GM12878 (cell line): ENCODE data around the gene TMEM198. TPM values are rescaled to one million over a fixed set of nuclear protein-coding genes. Genes with fewer than 3 reads are reported as not detected.

Experiments used
- ATAC-seq: fragments of 200-7000 bp; cut with Tn5 transposase; 3 replicates; pipeline ENCODE4 v1.9.1; 2020; ENCODE audit warnings: mild to moderate bottlenecking, moderate library complexity
- BruUV-seq: library from RNA; stranded (reverse); fragments of 400-500 nt; replicated peaks from 2 replicates; lab custom pipeline; 2021; lab: Mats Ljungman, UMichigan
- CTCF ChIA-PET: fragments of 300-600 bp; sonication (Branson Sonifier 250); formaldehyde crosslinking; extraction: SDS; loops from one replicate; lab custom pipeline; 2021; ENCODE audit warnings: inconsistent platforms; lab: Yijun Ruan, JAX
- POLR2A ChIA-PET: fragments of 350-600 bp; formaldehyde crosslinking; extraction: SDS; loops from one replicate; lab custom pipeline; 2021; ENCODE audit warnings: inconsistent platforms; lab: Charles Lee
- RAD21 ChIA-PET: fragments of 300-600 bp; sonication (Branson Sonifier 250); formaldehyde crosslinking; loops from one replicate; lab custom pipeline; 2023; ENCODE audit warnings: antibody characterized with exemption; ENCODE audit not compliant: unreplicated experiment; lab: Charles Lee
- SMC1A ChIA-PET: fragments of 300-600 bp; sonication (Branson Sonifier 250); formaldehyde crosslinking; loops from one replicate; lab custom pipeline; 2023; ENCODE audit not compliant: unreplicated experiment, uncharacterized antibody; lab: Charles Lee
- DNase-seq: peaks from one replicate; pipeline ENCODE4 v3.0.0-alpha.2; 2011; ENCODE audit warnings: low read depth, low spot score
- FAIRE-seq: peaks from 3 replicates; lab custom pipeline; 2011; peaks lifted over from hg19 to GRCh38; lab: Jason Lieb, UNC
- H2AFZ ChIP-seq: 2 replicates; pipeline ENCODE4 v1.6.0; 2011; ENCODE audit warnings: low read depth, low read length, control low read depth; ENCODE audit not compliant: control insufficient read depth
- H3K27ac ChIP-seq: 2 replicates; pipeline ENCODE4 v1.5.1; 2011; ENCODE audit warnings: control low read depth; ENCODE audit not compliant: control insufficient read depth, insufficient read depth
- H3K27me3 ChIP-seq, 2 experiments: replicated peaks in 1 of 2; 2 replicates each; pipeline versions ENCODE4 v1.6.0 to v1.6.1; 2011; ENCODE audit warnings: low read length in 1 of 2; ENCODE audit not compliant: control insufficient read depth in 2 of 2, insufficient read depth in 2 of 2
- H3K36me3 ChIP-seq, 2 experiments: 2 replicates each; pipeline ENCODE4 v1.5.1; 2011; ENCODE audit warnings: low read length in 1 of 2; ENCODE audit not compliant: control insufficient read depth in 2 of 2, insufficient read depth in 2 of 2
- H3K4me1 ChIP-seq: 2 replicates; pipeline ENCODE4 v1.6.1; 2011; ENCODE audit warnings: mild to moderate bottlenecking, low read length, moderate library complexity, mixed read lengths; ENCODE audit not compliant: control insufficient read depth, insufficient read depth
- H3K4me2 ChIP-seq: 2 replicates; pipeline ENCODE4 v1.6.0; 2011; ENCODE audit warnings: control low read depth; ENCODE audit not compliant: control insufficient read depth, insufficient read depth
- H3K4me3 ChIP-seq: fragments of 200-600 bp; sonication (generic); 2 replicates; pipeline ENCODE4 v1.5.1; 2016
- H3K79me2 ChIP-seq: 2 replicates; pipeline ENCODE4 v1.6.0; 2011; ENCODE audit warnings: low read length; ENCODE audit not compliant: control insufficient read depth, insufficient read depth
- H3K9ac ChIP-seq: 2 replicates; pipeline ENCODE4 v1.8.0; 2011; ENCODE audit warnings: low read length, control low read depth, mixed read lengths; ENCODE audit not compliant: control insufficient read depth, insufficient read depth
- H3K9me3 ChIP-seq: replicated peaks from 3 replicates; pipeline ENCODE4 v1.5.1; 2011; ENCODE audit warnings: mild to moderate bottlenecking, low read length; ENCODE audit not compliant: control insufficient read depth, insufficient read depth
- H4K20me1 ChIP-seq: 2 replicates; pipeline ENCODE4 v1.6.0; 2011; ENCODE audit not compliant: control insufficient read depth, insufficient read depth
- CHD2 ChIP-seq: IDR thresholded peaks from 2 replicates; pipeline ENCODE4 v1.6.1; 2011; ENCODE audit warnings: low read depth, low read length, improper control_type of control experiment, borderline replicate concordance
- EED ChIP-seq: sonication (generic); IDR thresholded peaks from 2 replicates; pipeline ENCODE4 v1.6.1; 2016; ENCODE audit warnings: antibody characterized with exemption, low read depth
- FOS ChIP-seq: IDR thresholded peaks from 3 replicates; pipeline ENCODE4 v1.6.1; 2011; ENCODE audit warnings: borderline replicate concordance; ENCODE audit not compliant: insufficient read length; ENCODE audit errors: extremely low read depth
- FOXM1 ChIP-seq: IDR thresholded peaks from 2 replicates; pipeline ENCODE4 v1.6.1; 2012; ENCODE audit warnings: low read depth, mild to moderate bottlenecking, inconsistent platforms, low read length, moderate library complexity
- HDAC6 ChIP-seq: fragments of 200-600 bp; sonication (generic); IDR thresholded peaks from one replicate; pipeline ENCODE4 v1.8.0; 2017; ENCODE audit warnings: antibody characterized with exemption; ENCODE audit not compliant: unreplicated experiment
- IKZF1 ChIP-seq: fragments of 450-650 bp; conservative IDR thresholded peaks from 2 replicates; pipeline ENCODE4 v1.6.1; 2017; ENCODE audit warnings: antibody characterized with exemption, mild to moderate bottlenecking
- JUND ChIP-seq: IDR thresholded peaks from 2 replicates; pipeline ENCODE4 v1.6.1; 2012; ENCODE audit warnings: low read depth, mild to moderate bottlenecking, low read length, improper control_type of control experiment, moderate library complexity
- KDM1A ChIP-seq: fragments of 200-600 bp; sonication (generic); IDR thresholded peaks from 2 replicates; pipeline ENCODE4 v1.6.1; 2016; ENCODE audit warnings: borderline replicate concordance
- MYC ChIP-seq: IDR thresholded peaks from 2 replicates; pipeline ENCODE4 v1.6.1; 2011; ENCODE audit warnings: mild to moderate bottlenecking, low read length, moderate library complexity, inconsistent platforms; ENCODE audit not compliant: insufficient read depth, insufficient replicate concordance, insufficient read length, severe bottlenecking
- NBN ChIP-seq: fragments of 450-650 bp; IDR thresholded peaks from 2 replicates; pipeline ENCODE4 v1.6.1; 2016
- RAD21 ChIP-seq: IDR thresholded peaks from 2 replicates; pipeline ENCODE4 v1.6.1; 2011; ENCODE audit warnings: mild to moderate bottlenecking, low read depth, low read length, moderate library complexity; ENCODE audit not compliant: insufficient read depth
- RELA ChIP-seq: fragments of 450-650 bp; IDR thresholded peaks from 2 replicates; pipeline ENCODE4 v1.8.0; 2014; ENCODE audit warnings: borderline replicate concordance; ENCODE audit not compliant: partially characterized antibody
- ZBED1 ChIP-seq: IDR thresholded peaks from 2 replicates; pipeline ENCODE4 v1.6.1; 2016; ENCODE audit warnings: borderline replicate concordance
- WGBS: methylation state at CpG from one replicate; pipeline ENCODE4 v1.1.6; 2016; ENCODE audit warnings: low lambda C conversion rate; ENCODE audit not compliant: insufficient replicate concordance, insufficient coverage; ENCODE audit errors: missing lambda C conversion rate; 5-methylcytosine and 5-hydroxymethylcytosine counted together
- in situ Hi-C: fragments of 300-500 bp; cut with MboI; formaldehyde crosslinking; loops from 9 replicates; pipeline ENCODE4 v1.14.3; 2018; ENCODE audit warnings: mixed read lengths
- intact Hi-C: fragments of 100-400 bp; cut with micrococcal nuclease; formaldehyde crosslinking; loops from one replicate; pipeline ENCODE4 v1.14.2; 2022; ENCODE audit not compliant: unreplicated experiment
- polyA plus RNA-seq, 11 experiments: library from polyadenylated mRNA; depleted of rRNA in 4 of 11; unstranded in 6 of 11; stranded (reverse) in 5 of 11; fragments of >200 nt; fragmentation: Nextera tagmentation in 4 of 11; fragmentation: Illumina TruSeq in 1 of 11; extraction: Ambion mirVana in 4 of 11; extraction: Trizol in 1 of 11; gene quantifications; 1 replicate in 1 of 11; 2 replicates in 10 of 11; pipeline versions ENCODE4 v1.2.1 to v1.2.3, GENCODE V29; 2011 to 2016; ENCODE audit warnings: inconsistent platforms in 2 of 11, missing spikeins in 2 of 11, low read depth in 1 of 11
- total RNA-seq, 4 experiments: library from RNA; depleted of rRNA in 3 of 4; stranded (reverse); fragments of >200 nt in 3 of 4; fragmentation: Illumina TruSeq in 1 of 4; extraction: Trizol in 1 of 4; gene quantifications; 2 replicates each; pipeline versions ENCODE4 v1.2.1 to v1.2.3, GENCODE V29; 2013 to 2021
- TF ChIP-seq, protein P1 (sequence below): IDR thresholded peaks from 2 replicates; pipeline ENCODE4 v1.6.1; 2011; ENCODE audit warnings: low read depth, mild to moderate bottlenecking, low read length, moderate library complexity, borderline replicate concordance; ENCODE audit errors: extremely low read depth
- TF ChIP-seq, protein P2 (sequence below): IDR thresholded peaks from 2 replicates; pipeline ENCODE4 v1.6.1; 2011; ENCODE audit warnings: borderline replicate concordance, low read depth, mild to moderate bottlenecking, moderate library complexity, mixed read lengths, low read length; ENCODE audit not compliant: insufficient read depth; ENCODE audit errors: extremely low read length

Gene TMEM198
- total and polyA plus RNA-seq, 10 of the 15 experiments (the other 5 are each of a cell fraction or from before 2014, with no cell fraction given): 0.16 to 1.2 (median 0.65) TPM; not detected in 2

DNA sequence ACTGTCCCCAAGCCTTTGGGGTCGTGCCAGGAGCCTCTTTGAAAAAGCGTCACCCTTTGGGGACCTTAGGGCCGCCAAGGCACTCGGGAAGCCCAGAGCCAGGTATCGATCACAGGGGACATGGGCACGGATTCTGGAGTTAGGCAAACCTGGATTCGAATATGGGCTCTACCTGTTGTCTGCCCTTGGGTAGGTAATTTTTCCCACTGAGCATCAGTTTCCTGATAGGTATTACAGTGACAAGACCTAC is 9.3 kb downstream of the TMEM198 start:
- in situ Hi-C loops: no loop called here
- no peaks in the 10 kb centered on the region for H3K79me2 ChIP-seq
- H3K4me3 ChIP-seq: no peak overlapping the region
- intact Hi-C loops: no loop called here
- no peaks in the 10 kb centered on the region for H3K36me3 ChIP-seq
- WGBS: 86% methylated on average over 7 of the region's 7 CpGs
- FAIRE-seq: no peak
- no peak overlapping the region for H3K9ac ChIP-seq
- H3K4me1 ChIP-seq: no peaks in the 10 kb centered on the region; the same call in 1 of the 2 replicates
- no peak overlapping the region for H2AFZ ChIP-seq
- TF ChIP-seq NBN (no peak), FOS (no peak), KDM1A (no peak), MYC (no peak), EED (no peak), HDAC6 (no peak), CHD2 (no peak), RELA (no peak), JUND (no peak), ZBED1 (no peak), IKZF1 (no peak), RAD21 (no peak), FOXM1 (no peak)
- TF ChIP-seq, protein P1, sequence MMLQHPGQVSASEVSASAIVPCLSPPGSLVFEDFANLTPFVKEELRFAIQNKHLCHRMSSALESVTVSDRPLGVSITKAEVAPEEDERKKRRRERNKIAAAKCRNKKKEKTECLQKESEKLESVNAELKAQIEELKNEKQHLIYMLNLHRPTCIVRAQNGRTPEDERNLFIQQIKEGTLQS: no peak
- TF ChIP-seq, protein P2, sequence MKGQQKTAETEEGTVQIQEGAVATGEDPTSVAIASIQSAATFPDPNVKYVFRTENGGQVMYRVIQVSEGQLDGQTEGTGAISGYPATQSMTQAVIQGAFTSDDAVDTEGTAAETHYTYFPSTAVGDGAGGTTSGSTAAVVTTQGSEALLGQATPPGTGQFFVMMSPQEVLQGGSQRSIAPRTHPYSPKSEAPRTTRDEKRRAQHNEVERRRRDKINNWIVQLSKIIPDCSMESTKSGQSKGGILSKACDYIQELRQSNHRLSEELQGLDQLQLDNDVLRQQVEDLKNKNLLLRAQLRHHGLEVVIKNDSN: no peak
- H4K20me1 ChIP-seq: no peaks in the 10 kb centered on the region
- H3K27ac ChIP-seq: no peak overlapping the region
- BruUV-seq: no TSS peak
- no peak for ATAC-seq
- DNase-seq: no peak
- no peaks in the 10 kb centered on the region; the same call in 2 of the 3 replicates for H3K9me3 ChIP-seq
- H3K27me3 ChIP-seq: peaks cover 3 to 8% of the 10 kb centered on the region in 2 experiments
- ChIA-PET SMC1A (no interaction called here), CTCF (interaction anchor here (1.9 kb wide), 1 partner anchor 13 kb away, joined by 7 read pairs; no protein-coding TSS in a partner anchor), POLR2A (no interaction called here), RAD21 (no interaction called here)
- no peak overlapping the region for H3K4me2 ChIP-seq
